Measurements from ENCODE around the gene NKX2-8. TPM values are rescaled to one million over a fixed set of nuclear protein-coding genes. Genes with fewer than 3 reads are reported as not detected.

NKX2-8 gene
- total and polyA plus RNA-seq, 2 of the 13 experiments (the other 11 are each of a cell fraction or from before 2014, with no cell fraction given), result not detected

DNA sequence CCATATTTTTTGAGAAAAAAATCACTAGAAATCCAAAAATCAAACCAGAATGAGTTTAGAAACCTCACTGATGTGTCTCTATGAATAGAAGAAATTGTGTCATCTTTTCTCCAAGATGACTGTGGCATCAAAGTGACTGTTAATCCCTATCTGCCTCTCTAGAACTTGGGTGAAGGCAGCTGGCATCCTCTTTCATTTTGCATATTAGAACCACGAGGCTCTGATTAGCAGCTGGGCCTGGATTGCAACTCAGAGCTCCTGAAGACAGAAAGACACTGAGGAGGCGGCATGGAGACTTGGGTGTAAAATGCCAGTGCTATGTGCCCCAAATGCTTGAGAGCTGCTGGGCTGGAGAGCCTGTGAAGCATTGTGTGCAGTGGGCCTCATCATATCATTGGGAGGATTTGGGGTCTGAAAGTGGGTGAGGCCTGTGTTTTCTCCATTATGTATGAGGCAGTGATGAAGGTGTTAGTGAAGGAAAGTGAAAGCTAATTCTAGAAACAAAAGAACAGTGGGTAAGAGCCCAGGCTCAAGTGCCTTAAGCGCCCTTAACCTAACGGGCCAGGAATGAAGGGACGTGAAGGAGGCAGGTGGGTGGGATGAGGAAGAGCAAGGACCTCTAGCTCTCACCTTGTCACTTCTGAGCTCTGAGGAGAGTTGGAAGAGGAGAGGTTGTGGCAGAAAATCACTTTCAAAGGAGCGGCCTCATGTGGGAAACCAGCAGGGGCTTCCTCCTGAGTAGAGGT, 26.2 kb downstream of the NKX2-8 start:
- H3K4me3 ChIP-seq (replicated peaks in 1 of 3; ENCODE audit: insufficient read depth in 1 of 3, low read depth in 2 of 3, low read length in 3 of 3), result no peak overlapping the region
- H3K79me2 ChIP-seq (ENCODE audit: insufficient read depth, low read length), result no peaks in the 10 kb centered on the region
- no peaks in the 10 kb centered on the region for H4K20me1 ChIP-seq (ENCODE audit: insufficient read depth, low read length)
- ChIA-PET CTCF (ENCODE audit: low intra/inter-chr PET ratio, low total read pairs) (interaction anchor here (1.4 to 4.7 kb wide), 6 partner anchors 31 to 594 kb away, joined by 3 to 60 read pairs (median 7); no protein-coding TSS in a partner anchor), POLR2A (no interaction called here)
- H3K27me3 ChIP-seq (ENCODE audit: control insufficient read depth in 1 of 2, insufficient read depth in 2 of 2, low read length in 2 of 2), result peaks cover 0 to 22% of the 10 kb centered on the region in 2 experiments; a peak in 2 of 5 replicates
- in situ Hi-C loops (cut with HindIII; ENCODE audit: extremely low pct_ligation_motif_present, low pct_unique_long_range_greater_than_20kb) (loop anchor here (10.0 kb wide), 1 partner anchor 389 kb away; no protein-coding TSS in a partner anchor), intact Hi-C loops (cut with micrococcal nuclease; ENCODE audit: unreplicated experiment) (loop anchor here (1.0 to 5.0 kb wide), 4 partner anchors 347 to 673 kb away; no protein-coding TSS in a partner anchor)
- no peak overlapping the region for H3K9ac ChIP-seq (ENCODE audit: insufficient read depth, low read depth, low read length)
- H3K27ac ChIP-seq (ENCODE audit: extremely low read length, insufficient read depth, low read length), result no peak overlapping the region
- H3K4me1 ChIP-seq (ENCODE audit: insufficient read depth, low read length), result peaks cover 1% of the 10 kb centered on the region; the same call in 1 of the 2 replicates
- H3K9me3 ChIP-seq (ENCODE audit: low read length), result no peaks in the 10 kb centered on the region
- no TSS peak for BruUV-seq (replicated peaks)
- 6% methylated on average over 6 of the region's 6 CpGs for WGBS (ENCODE audit: low lambda C conversion rate)
- FAIRE-seq, result no peak
- H2AFZ ChIP-seq (ENCODE audit: low read length), result no peak overlapping the region
- no peak overlapping the region for H3K4me2 ChIP-seq (ENCODE audit: low read depth, low read length)
- no peak for DNase-seq (ENCODE audit: low spot score)
- TF ChIP-seq U2AF1 (optimal IDR thresholded peaks at IDR 0.05; ENCODE audit: low read depth, low read length) (no peak), DPF2 (CRISPR knock-in tag; IDR thresholded peaks at IDR 0.05; ENCODE audit: borderline replicate concordance, low read depth) (no peak), ZNF775 (CRISPR knock-in tag; IDR thresholded peaks at IDR 0.05; ENCODE audit: borderline replicate concordance) (no peak), FOXA3 (CRISPR knock-in tag; IDR thresholded peaks at IDR 0.05) (no peak), ZNF253 (CRISPR knock-in tag; IDR thresholded peaks at IDR 0.05; ENCODE audit: borderline replicate concordance) (no peak), ZNF143 (CRISPR knock-in tag; IDR thresholded peaks at IDR 0.05) (no peak), CBX1 (IDR thresholded peaks at IDR 0.05; ENCODE audit: low read depth) (no peak), SP1 (IDR thresholded peaks at IDR 0.05) (no peak), SP1 (CRISPR knock-in tag; IDR thresholded peaks at IDR 0.05) (no peak)
- TF ChIP-seq, protein P1, sequence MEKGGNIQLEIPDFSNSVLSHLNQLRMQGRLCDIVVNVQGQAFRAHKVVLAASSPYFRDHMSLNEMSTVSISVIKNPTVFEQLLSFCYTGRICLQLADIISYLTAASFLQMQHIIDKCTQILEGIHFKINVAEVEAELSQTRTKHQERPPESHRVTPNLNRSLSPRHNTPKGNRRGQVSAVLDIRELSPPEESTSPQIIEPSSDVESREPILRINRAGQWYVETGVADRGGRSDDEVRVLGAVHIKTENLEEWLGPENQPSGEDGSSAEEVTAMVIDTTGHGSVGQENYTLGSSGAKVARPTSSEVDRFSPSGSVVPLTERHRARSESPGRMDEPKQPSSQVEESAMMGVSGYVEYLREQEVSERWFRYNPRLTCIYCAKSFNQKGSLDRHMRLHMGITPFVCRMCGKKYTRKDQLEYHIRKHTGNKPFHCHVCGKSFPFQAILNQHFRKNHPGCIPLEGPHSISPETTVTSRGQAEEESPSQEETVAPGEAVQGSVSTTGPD (CRISPR knock-in tag; IDR thresholded peaks at IDR 0.05), result no peak
- TF ChIP-seq, protein P2, sequence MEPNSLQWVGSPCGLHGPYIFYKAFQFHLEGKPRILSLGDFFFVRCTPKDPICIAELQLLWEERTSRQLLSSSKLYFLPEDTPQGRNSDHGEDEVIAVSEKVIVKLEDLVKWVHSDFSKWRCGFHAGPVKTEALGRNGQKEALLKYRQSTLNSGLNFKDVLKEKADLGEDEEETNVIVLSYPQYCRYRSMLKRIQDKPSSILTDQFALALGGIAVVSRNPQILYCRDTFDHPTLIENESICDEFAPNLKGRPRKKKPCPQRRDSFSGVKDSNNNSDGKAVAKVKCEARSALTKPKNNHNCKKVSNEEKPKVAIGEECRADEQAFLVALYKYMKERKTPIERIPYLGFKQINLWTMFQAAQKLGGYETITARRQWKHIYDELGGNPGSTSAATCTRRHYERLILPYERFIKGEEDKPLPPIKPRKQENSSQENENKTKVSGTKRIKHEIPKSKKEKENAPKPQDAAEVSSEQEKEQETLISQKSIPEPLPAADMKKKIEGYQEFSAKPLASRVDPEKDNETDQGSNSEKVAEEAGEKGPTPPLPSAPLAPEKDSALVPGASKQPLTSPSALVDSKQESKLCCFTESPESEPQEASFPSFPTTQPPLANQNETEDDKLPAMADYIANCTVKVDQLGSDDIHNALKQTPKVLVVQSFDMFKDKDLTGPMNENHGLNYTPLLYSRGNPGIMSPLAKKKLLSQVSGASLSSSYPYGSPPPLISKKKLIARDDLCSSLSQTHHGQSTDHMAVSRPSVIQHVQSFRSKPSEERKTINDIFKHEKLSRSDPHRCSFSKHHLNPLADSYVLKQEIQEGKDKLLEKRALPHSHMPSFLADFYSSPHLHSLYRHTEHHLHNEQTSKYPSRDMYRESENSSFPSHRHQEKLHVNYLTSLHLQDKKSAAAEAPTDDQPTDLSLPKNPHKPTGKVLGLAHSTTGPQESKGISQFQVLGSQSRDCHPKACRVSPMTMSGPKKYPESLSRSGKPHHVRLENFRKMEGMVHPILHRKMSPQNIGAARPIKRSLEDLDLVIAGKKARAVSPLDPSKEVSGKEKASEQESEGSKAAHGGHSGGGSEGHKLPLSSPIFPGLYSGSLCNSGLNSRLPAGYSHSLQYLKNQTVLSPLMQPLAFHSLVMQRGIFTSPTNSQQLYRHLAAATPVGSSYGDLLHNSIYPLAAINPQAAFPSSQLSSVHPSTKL (CRISPR knock-in tag; IDR thresholded peaks at IDR 0.05), result no peak
- H3K36me3 ChIP-seq (replicated peaks in 1 of 2; ENCODE audit: control insufficient read depth in 1 of 2, insufficient read depth in 2 of 2, low read length in 2 of 2), result no peaks in the 10 kb centered on the region
- ATAC-seq, result no peak; the same call in 2 of the 3 replicates
